Endothelial cell of umbilical vein (primary cell): ENCODE results near the gene GULP1. TPM values are rescaled to one million over a fixed set of nuclear protein-coding genes. Genes with fewer than 3 reads are reported as not detected.

Experiments
- BruUV-seq: library from RNA; stranded (reverse); fragments of 400-500 nt; replicated peaks from 2 replicates; lab custom pipeline; 2021; lab: Mats Ljungman, UMichigan
- CTCF ChIA-PET: fragments of 300-600, 350-600 bp; sonication (Branson Sonifier 250); formaldehyde crosslinking; loops from one replicate; lab custom pipeline; 2021; ENCODE audit warnings: antibody characterized with exemption, inconsistent platforms; lab: Charles Lee
- POLR2A ChIA-PET: fragments of 300-600, 350-600 bp; sonication (Branson Sonifier 250); formaldehyde crosslinking; loops from one replicate; lab custom pipeline; 2021; ENCODE audit warnings: antibody characterized with exemption, inconsistent platforms; lab: Charles Lee
- DNase-seq: peaks from one replicate; pipeline ENCODE4 v3.0.0-alpha.2; 2011; ENCODE audit warnings: low read depth, low spot score
- FAIRE-seq: peaks from 2 replicates; lab custom pipeline; 2011; peaks lifted over from hg19 to GRCh38; lab: Jason Lieb, UNC
- H2AFZ ChIP-seq: 2 replicates; pipeline ENCODE4 v1.6.0; 2012; ENCODE audit warnings: low read depth, low read length, control low read depth, inconsistent platforms
- H3K27ac ChIP-seq: 2 replicates; pipeline ENCODE4 v1.5.1; 2011; ENCODE audit warnings: low read depth, mild to moderate bottlenecking, control low read depth, low read length, moderate library complexity; ENCODE audit not compliant: insufficient read depth
- H3K27me3 ChIP-seq, 2 experiments: 2 replicates each; pipeline versions ENCODE4 v1.6.0 to v1.6.1; 2011; ENCODE audit warnings: low read length in 2 of 2, mixed read lengths in 1 of 2; ENCODE audit not compliant: control insufficient read depth in 2 of 2, insufficient read depth in 2 of 2
- H3K36me3 ChIP-seq, 2 experiments: 2 replicates in 1 of 2; 3 replicates in 1 of 2; pipeline ENCODE4 v1.5.1; 2011; ENCODE audit warnings: low read length in 2 of 2, mild to moderate bottlenecking in 1 of 2, moderate library complexity in 1 of 2; ENCODE audit not compliant: control insufficient read depth in 2 of 2, insufficient read depth in 2 of 2; ENCODE audit errors: extremely low read depth in 1 of 2
- H3K4me1 ChIP-seq: 3 replicates; pipeline ENCODE4 v1.5.1; 2011; ENCODE audit warnings: mild to moderate bottlenecking, low read length; ENCODE audit not compliant: control insufficient read depth, insufficient read depth; ENCODE audit errors: extremely low read depth
- H3K4me2 ChIP-seq: 2 replicates; pipeline ENCODE4 v1.6.1; 2011; ENCODE audit warnings: low read length, control low read depth, mixed read lengths; ENCODE audit not compliant: insufficient read depth
- H3K4me3 ChIP-seq, 3 experiments: fragments of 200-600 bp in 1 of 3; sonication (generic), shearing (Covaris generic) in 1 of 3; replicated peaks in 1 of 3; 2 replicates each; pipeline ENCODE4 v1.5.1; 2011 to 2016; ENCODE audit warnings: control low read depth in 3 of 3, low read length in 3 of 3, mild to moderate bottlenecking in 2 of 3, inconsistent platforms in 1 of 3, low read depth in 1 of 3, moderate library complexity in 1 of 3; ENCODE audit not compliant: insufficient read depth in 1 of 3
- H3K79me2 ChIP-seq: 2 replicates; pipeline ENCODE4 v1.6.0; 2012; ENCODE audit warnings: low read length, inconsistent platforms; ENCODE audit not compliant: control insufficient read depth, insufficient read depth
- H3K9ac ChIP-seq: replicated peaks from 2 replicates; pipeline ENCODE3; 2011; ENCODE audit warnings: low read length, control low read depth; ENCODE audit not compliant: insufficient read depth; ENCODE audit errors: extremely low read depth
- H3K9me1 ChIP-seq: replicated peaks from 3 replicates; pipeline ENCODE4 v1.6.0; 2011; ENCODE audit warnings: mild to moderate bottlenecking, low read length; ENCODE audit not compliant: control insufficient read depth, insufficient read depth; ENCODE audit errors: extremely low read depth
- H3K9me3 ChIP-seq: replicated peaks from 2 replicates; pipeline ENCODE4 v1.5.1; 2012; ENCODE audit warnings: low read length, inconsistent platforms; ENCODE audit not compliant: control insufficient read depth, insufficient read depth
- H4K20me1 ChIP-seq: replicated peaks from 2 replicates; pipeline ENCODE3; 2011; ENCODE audit warnings: mild to moderate bottlenecking, low read length; ENCODE audit not compliant: control insufficient read depth, insufficient read depth; ENCODE audit errors: extremely low read depth
- CTCF ChIP-seq, 2 donors: IDR thresholded peaks; 1 replicate in 1 of 2; 2 replicates in 1 of 2; pipeline ENCODE4 v1.5.1; 2011; ENCODE audit warnings: low read length in 2 of 2, mild to moderate bottlenecking in 2 of 2, moderate library complexity in 2 of 2, control low read depth in 1 of 2, inconsistent platforms in 1 of 2, low read depth in 1 of 2; ENCODE audit not compliant: insufficient read depth in 1 of 2; ENCODE audit errors: extremely low read depth in 1 of 2
- EZH2 ChIP-seq: IDR thresholded peaks from 2 replicates; pipeline ENCODE4 v1.6.1; 2012; ENCODE audit warnings: borderline replicate concordance, low read depth, mild to moderate bottlenecking, moderate library complexity, low read length, inconsistent platforms; ENCODE audit not compliant: severe bottlenecking
- FOS ChIP-seq: IDR thresholded peaks from 2 replicates; pipeline ENCODE4 v1.6.1; 2011; ENCODE audit warnings: mild to moderate bottlenecking, low read length, moderate library complexity, borderline replicate concordance; ENCODE audit not compliant: insufficient read depth
- GATA2 ChIP-seq: IDR thresholded peaks from 2 replicates; pipeline ENCODE4 v1.7.0; 2011; ENCODE audit warnings: low read depth, mild to moderate bottlenecking, moderate library complexity, mixed read lengths, low read length; ENCODE audit not compliant: insufficient read length, insufficient read depth
- JUN ChIP-seq: IDR thresholded peaks from 2 replicates; pipeline ENCODE4 v1.6.1; 2011; ENCODE audit warnings: borderline replicate concordance, low read depth; ENCODE audit not compliant: insufficient read length, insufficient read depth
- MAX ChIP-seq: IDR thresholded peaks from 2 replicates; pipeline ENCODE4 v1.6.1; 2011; ENCODE audit not compliant: insufficient read depth, insufficient read length
- MYC ChIP-seq: IDR thresholded peaks from one replicate; pipeline ENCODE4 v1.6.1; 2011; ENCODE audit warnings: mild to moderate bottlenecking, low read depth, low read length
- POLR2A ChIP-seq: IDR thresholded peaks from 2 replicates; pipeline ENCODE4 v1.6.1; 2012; ENCODE audit warnings: low read depth, mild to moderate bottlenecking, control low read depth, low read length
- POLR2AphosphoS5 ChIP-seq: IDR thresholded peaks from 2 replicates; pipeline ENCODE4 v1.6.1; 2012; ENCODE audit warnings: low read depth, mild to moderate bottlenecking, control low read depth, low read length, moderate library complexity; ENCODE audit not compliant: insufficient read depth
- dilution Hi-C: fragments of 300-500 bp; cut with MboI; formaldehyde crosslinking; loops from one replicate; pipeline ENCODE4 v1.15.0; 2019; ENCODE audit warnings: low sequenced_read_pairs; ENCODE audit not compliant: extremely low pct_ligation_motif_present
- intact Hi-C: fragments of 100-400 bp; cut with micrococcal nuclease; formaldehyde crosslinking; loops from one replicate; pipeline ENCODE4 v1.10.0; 2022
- polyA plus RNA-seq, 4 experiments: library from polyadenylated mRNA; depleted of rRNA in 3 of 4; stranded (reverse) in 3 of 4; unstranded in 1 of 4; fragments of >200 nt; gene quantifications; 2 replicates each; pipeline versions ENCODE4 v1.2.1 to v1.2.3, GENCODE V29; 2011 to 2012; ENCODE audit warnings: missing spikeins in 1 of 4
- total RNA-seq: library from RNA; stranded (reverse); gene quantifications from 2 replicates; pipeline ENCODE4 v1.2.3, GENCODE V29; 2021

GULP1 gene
- total and polyA plus RNA-seq, 2 donors (not counting 3 experiments of a cell fraction or from before 2014, with no cell fraction given), result 24.4 to 53.8 TPM

GRCh38 chr2:188569431-188570165, 277.9 kb downstream of the GULP1 start:
- Histone ChIP-seq H3K4me2 (no peak overlapping the region), H3K79me2 (no peaks in the 10 kb centered on the region), H3K27me3 (no peaks in the 10 kb centered on the region), H2AFZ (no peak overlapping the region), H3K36me3 (no peaks in the 10 kb centered on the region), H3K9ac (no peak overlapping the region), H3K27ac (no peak overlapping the region), H3K4me3 (no peak overlapping the region), H3K9me1 (no peaks in the 10 kb centered on the region), H4K20me1 (no peaks in the 10 kb centered on the region), H3K4me1 (no peaks in the 10 kb centered on the region), H3K9me3 (no peaks in the 10 kb centered on the region)
- dilution Hi-C loops (no loop called here), intact Hi-C loops (no loop called here)
- DNase-seq, result no peak
- CTCF ChIA-PET, result no interaction called here
- FAIRE-seq, result no peak
- POLR2A ChIA-PET, result no interaction called here
- BruUV-seq, result no TSS peak
- TF ChIP-seq JUN, result no peak
- no peak for TF ChIP-seq MAX
- no peak for TF ChIP-seq GATA2
- TF ChIP-seq POLR2AphosphoS5, result no peak
- no peak for TF ChIP-seq FOS
- TF ChIP-seq MYC, result no peak

GRCh38 chr2:188570370-188570769, 278.7 kb downstream of the GULP1 start:
- no peak overlapping the region for H3K4me2 ChIP-seq
- H2AFZ ChIP-seq, result no peak overlapping the region
- DNase-seq (no peak), FAIRE-seq (no peak)
- H3K9me3 ChIP-seq, result no peaks in the 10 kb centered on the region
- POLR2A ChIA-PET, result no interaction called here
- H3K4me3 ChIP-seq, result no peak overlapping the region
- H3K79me2 ChIP-seq, result no peaks in the 10 kb centered on the region
- no peaks in the 10 kb centered on the region for H3K9me1 ChIP-seq
- H3K27ac ChIP-seq, result no peak overlapping the region
- dilution Hi-C loops (no loop called here), intact Hi-C loops (no loop called here)
- no peak for TF ChIP-seq JUN
- TF ChIP-seq MYC, result no peak
- TF ChIP-seq CTCF (IDR thresholded peaks at IDR 0.05; ENCODE audit: extremely low read depth in 1 of 2, insufficient read depth in 1 of 2, low read depth in 1 of 2, low read length in 2 of 2), result no peak
- no peak for TF ChIP-seq MAX
- TF ChIP-seq EZH2, result no peak
- no peak for TF ChIP-seq POLR2A
- TF ChIP-seq FOS, result no peak
- TF ChIP-seq POLR2AphosphoS5, result no peak
- no peak for TF ChIP-seq GATA2
- CTCF ChIA-PET, result interaction anchor here (1.5 kb wide), 1 partner anchor 42 kb away, joined by 4 read pairs; no protein-coding TSS in a partner anchor
- H3K27me3 ChIP-seq, result no peaks in the 10 kb centered on the region
- H4K20me1 ChIP-seq, result no peaks in the 10 kb centered on the region
- no peak overlapping the region for H3K9ac ChIP-seq
- no peaks in the 10 kb centered on the region for H3K4me1 ChIP-seq
- BruUV-seq, result no TSS peak
- H3K36me3 ChIP-seq, result no peaks in the 10 kb centered on the region
